HuH-7 (cell line): ENCODE data around the gene PIK3R1.
A peak's percentile ranks its signal among the peaks of the same experiment; 100 is the strongest.
"Not testable (repeated sequence)": the region's sequence is repeated elsewhere in the genome, so short reads cannot be mapped to it uniquely, and the experiment has no call there.

Source experiments
- DNase-seq: peaks from one replicate; pipeline ENCODE4 v3.0.0; 2011; ENCODE audit warnings: low spot score

The PIK3R1 gene

DNA sequence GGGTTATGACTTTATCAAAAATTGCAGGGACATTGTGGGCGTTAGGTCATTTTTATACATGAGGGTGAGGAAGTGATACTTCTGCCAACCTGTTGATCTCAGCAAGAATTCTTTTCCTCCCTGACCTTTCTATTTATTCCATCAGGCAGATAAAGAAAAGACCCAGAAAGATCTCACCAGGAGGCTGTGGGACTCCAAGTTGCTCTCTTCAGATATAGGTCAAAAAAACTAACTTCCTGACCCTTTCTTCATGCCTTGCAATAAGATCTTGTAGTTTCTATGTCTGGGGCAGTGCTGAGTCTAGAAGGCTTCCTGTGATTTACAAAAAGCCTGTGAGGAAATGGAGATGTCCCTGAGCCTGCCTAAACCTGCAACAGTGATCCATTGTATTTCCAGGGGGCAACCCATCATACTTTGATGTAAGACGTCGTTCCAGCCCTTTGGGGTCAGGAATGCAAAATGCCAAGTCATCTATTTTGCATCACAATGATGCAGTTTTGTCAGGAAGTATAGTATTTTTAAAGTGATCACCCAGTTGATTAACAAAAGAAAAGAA lies 22.0 kb upstream of the PIK3R1 start:
- DNase-seq = no peak

DNA sequence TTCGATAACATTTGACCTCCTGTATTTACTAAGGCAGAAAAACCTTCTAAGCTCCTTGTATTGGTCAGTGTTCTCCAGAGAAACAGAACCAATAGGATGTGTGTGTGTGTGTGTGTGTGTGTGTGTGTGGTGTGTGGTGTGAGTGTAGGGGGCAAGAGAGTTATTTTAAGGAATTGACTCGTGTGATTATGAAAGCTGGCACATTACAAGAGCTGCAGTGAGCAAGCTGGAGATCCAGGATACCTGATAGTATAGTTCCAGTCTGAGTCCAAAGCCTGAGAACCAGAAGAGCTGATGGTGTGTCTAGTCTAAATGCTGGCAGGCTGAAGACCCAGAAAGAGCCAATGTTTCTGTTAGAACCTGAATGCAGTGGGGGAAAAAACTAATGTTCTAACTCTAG lies 21.2 kb upstream of the PIK3R1 start:
- no peak for DNase-seq

- no peak for DNase-seq
These were observed 20.4 kb upstream of the PIK3R1 start for GRCh38 chr5:68195137-68195536.

DNA sequence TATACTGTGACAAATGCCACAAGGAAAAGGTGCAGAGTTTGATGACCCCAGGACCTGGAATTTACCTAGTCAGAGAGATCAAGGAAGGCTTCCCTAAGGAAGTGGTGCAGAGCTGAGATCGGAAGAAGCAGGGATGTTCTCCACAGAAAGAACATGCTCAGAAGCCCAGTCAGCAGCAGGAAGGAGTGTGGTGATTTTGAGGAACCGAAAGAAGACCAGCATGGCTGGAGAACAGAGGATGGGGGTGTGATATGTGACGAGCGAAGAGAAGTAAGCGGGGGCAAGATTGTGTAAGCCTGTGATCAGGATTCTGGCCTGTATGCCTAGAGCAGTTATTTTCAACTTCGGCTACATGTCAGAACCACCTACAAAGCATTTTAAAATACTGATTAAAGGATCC lies 18.7 kb upstream of the PIK3R1 start:
- DNase-seq = no peak

DNA sequence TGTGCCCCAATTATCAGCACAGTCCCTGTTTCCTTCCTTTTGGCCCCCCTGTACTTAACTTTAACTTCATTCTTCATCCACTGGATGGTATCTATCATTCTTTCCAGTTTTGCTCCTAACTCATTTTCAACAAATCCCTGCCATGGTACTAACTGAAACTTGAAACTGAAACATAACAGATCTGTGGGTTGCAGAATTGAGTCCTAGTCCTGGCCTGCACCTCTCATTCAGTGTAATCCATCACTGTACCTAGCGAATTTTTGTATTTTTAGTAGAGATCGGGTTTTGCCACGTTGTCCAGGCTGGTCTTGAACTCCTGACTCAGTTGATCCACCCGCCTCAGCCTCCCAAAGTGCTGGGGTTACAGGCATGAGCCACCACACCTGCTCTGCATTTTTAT lies 15.3 kb upstream of the PIK3R1 start:
- no peak for DNase-seq

- not testable (repeated sequence) for DNase-seq
These were observed 4.9 kb upstream of the PIK3R1 start for GRCh38 chr5:68210654-68211053.

DNA sequence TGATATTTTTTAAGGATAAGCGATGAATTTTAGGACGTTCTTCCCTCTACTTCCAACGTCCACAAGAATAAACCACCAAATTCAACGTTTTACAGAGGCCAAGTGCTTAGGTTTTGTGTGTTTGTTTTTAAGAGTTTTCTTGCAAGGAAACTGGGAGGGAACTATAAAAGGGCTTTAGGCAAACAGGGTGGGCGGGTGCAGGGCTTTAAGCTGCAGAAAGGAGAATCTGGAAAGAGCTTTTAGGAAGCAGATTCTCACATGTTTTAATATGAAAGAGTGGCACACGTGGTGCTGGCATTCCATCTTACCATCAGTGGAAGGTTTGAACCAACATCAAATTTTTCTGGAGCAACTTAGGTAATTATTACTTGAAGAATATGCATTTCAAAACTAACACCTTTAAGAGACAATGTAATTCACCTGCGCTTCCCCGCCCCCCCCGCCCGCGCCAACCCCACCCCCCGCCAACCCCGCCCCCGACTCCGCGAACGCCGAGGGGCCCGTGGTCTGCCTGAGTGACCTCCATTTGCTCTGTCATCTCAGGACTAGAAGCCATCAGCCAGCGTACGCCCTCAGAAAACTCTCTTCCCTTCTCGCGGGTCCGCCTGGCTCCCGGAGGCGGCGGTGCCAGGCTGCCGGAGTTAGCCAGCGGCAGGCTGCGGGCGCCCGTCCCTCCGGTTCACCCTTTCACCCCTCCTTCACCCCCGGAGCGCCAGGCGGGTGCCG lies 911 bp upstream of the PIK3R1 start:
- DNase-seq = no peak

- peak; percentile 42 for DNase-seq
These were observed 315 bp downstream of the PIK3R1 start for GRCh38 chr5:68215898-68216244.

DNA sequence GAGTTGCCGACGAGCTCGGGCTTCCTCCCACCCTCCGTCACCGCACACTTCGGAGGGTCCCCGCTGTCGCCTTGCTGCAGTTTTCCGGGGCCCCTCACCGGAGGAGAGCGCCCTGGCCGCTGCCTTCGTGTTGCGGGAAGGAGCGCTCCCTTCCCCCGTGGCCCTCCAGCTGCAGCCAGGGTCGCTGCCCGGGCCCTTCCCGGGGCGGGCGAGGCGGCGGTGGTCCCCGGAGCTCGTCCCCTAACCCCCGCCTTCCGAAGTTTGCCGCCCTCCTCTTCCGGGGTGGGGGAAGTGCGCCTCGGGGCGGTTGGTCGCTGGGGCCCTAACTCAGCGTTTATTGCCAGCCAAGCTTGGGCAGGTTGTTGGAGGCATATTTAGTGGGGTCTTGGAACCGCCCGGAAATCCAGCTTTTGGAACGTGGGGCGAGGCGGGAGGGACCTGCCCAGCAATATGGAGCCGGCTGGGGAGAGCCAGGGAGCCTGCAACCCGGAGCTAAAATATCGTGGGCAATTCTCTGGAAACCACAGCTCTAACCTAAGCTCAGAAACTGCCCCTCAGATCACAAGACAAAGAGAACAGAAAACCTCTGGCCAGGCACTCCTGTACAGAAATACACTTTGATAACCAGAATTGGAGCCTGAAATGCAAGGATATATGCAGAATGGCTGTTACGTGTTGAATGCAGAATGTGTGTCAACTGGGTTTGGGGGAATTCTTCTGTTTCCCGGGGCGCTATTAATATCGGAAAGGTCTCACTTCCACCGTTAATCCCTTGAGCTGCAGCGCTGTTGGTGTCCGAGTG lies 890 bp downstream of the PIK3R1 start:
- DNase-seq = peak; percentile 66

GRCh38 chr5:68217047-68217355 lies 1.4 kb downstream of the PIK3R1 start:
- DNase-seq = no peak

GRCh38 chr5:68217528-68217927 lies 2.0 kb downstream of the PIK3R1 start:
- no peak for DNase-seq

GRCh38 chr5:68219161-68219816 lies 3.7 kb downstream of the PIK3R1 start:
- no peak for DNase-seq

DNA sequence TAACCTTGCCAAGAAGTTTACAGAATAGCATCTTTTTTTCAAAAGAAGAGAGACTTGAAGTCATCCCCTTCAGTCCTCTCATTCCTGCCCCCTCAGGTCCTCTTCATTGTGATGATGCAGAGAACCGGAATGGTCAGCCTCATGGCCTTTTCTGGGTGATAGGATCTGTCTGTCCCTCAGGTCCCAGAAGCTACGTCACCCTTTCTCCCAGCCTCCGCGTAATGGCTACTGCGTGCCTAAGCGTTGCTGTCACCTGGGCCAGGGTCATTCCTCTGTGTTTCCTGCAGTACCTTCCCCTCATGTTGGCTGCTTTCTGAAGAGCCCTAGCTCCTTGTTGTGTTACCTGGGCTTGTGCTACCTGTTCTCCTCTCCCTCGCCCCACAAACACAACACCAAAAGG lies 4.7 kb downstream of the PIK3R1 start:
- no peak for DNase-seq

DNA sequence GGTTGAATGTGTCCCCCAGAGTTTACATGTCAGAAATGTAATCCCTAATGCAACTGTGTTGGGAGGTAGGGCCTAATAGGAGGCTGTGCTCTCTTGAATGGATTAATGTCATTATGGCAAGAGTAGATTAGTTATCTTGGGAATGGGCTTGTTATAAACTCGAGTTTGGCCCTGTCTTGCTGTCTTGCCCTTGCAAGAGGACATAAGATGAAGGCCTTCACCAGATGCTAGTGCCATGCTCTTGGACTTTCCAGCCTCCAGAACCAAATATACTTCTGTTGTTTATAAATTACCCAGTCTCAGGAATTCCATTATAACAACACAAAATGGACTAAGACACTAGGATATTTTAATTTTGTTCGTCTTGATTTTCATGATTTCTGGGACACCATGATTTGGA lies 5.4 kb downstream of the PIK3R1 start:
- no peak for DNase-seq

- DNase-seq = no peak
These were observed 5.9 kb downstream of the PIK3R1 start for GRCh38 chr5:68221488-68221887.

DNA sequence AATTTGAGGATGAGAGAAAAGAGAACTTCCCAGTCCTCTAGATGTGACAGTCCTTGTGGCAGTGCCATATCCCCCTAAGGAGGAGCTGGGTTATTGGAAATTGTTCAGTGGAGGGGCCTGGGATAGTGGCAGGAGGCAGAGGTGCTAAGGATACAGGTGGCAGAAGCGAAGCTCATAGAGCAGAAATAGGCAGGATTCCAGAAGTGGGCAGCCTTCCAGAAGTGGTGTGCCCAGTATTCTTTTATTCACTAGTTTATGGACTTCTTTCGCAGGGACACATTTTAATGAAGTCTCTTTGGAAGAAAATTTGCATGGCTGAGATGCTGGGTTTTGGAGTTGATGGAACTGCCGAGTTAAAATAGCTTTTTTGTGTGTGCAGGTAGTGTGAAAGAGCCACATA lies 6.8 kb downstream of the PIK3R1 start:
- no peak for DNase-seq

- DNase-seq = no peak
These were observed 7.3 kb downstream of the PIK3R1 start for GRCh38 chr5:68222824-68223354.

- DNase-seq = no peak
These were observed 8.3 kb downstream of the PIK3R1 start for GRCh38 chr5:68223904-68224303.

DNA sequence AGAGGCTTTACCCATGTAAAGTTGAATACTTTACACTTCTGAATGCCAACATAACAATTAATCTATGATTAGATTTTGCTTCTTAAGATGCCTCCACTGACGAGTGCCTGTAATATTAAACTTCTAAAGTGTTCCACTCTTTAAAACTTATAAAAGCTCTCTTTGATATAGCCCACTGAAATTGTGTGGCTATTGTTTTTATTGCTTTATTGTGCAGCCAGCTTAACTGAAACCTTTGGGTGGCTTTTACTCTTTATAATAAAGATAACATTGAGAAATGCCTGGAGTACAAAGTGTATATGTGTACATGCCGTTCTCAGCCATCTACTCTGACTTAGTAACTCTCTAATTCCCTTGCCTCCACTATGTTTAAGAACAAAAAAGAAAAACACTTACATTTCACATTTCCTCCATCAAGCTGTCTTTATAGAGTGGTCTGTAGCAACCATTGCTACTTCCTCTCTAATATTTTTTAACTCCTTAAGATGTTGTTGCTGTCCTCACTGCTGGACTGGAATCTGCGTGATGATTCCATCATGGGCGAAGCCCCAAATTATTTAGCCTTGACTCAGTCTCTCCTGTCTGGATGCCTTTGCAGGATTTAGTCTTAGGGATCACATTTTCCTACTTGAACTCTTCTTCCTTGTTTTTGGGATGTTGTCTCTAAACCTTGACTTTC lies 9.1 kb downstream of the PIK3R1 start:
- no peak for DNase-seq

DNA sequence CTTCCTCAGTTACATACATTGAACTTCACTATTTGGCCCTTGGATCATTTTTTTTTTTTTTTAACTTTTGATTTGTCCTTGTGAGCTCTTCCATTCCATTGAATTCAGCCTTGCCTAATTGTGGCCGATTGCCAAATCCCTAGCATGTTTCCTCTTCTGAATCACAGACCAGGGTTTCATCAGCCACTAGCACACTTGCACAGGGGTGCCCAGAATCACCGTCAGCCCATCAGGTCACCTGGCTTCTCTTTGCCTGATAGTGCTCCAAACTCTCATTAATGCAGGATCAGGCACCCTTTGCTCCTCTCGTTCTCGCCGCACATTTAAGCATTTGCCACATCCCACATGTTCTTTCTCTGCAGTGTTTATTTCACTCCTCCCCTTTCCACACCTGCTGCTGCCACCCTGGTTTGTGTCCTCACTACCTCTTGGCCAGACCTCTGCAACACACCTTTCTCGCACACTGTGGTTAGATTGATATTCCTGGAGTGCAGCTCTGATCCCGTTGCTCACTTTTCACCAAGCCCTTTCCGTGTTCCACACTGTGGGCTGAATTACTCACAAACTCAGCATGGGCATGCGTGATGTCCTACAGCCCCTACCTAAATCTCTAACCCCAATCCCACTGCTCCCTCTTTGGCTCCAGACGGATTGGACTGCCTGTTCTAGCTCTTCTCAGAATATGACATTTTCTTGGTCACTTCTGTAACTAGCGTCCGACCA lies 9.8 kb downstream of the PIK3R1 start:
- DNase-seq = no peak

DNA sequence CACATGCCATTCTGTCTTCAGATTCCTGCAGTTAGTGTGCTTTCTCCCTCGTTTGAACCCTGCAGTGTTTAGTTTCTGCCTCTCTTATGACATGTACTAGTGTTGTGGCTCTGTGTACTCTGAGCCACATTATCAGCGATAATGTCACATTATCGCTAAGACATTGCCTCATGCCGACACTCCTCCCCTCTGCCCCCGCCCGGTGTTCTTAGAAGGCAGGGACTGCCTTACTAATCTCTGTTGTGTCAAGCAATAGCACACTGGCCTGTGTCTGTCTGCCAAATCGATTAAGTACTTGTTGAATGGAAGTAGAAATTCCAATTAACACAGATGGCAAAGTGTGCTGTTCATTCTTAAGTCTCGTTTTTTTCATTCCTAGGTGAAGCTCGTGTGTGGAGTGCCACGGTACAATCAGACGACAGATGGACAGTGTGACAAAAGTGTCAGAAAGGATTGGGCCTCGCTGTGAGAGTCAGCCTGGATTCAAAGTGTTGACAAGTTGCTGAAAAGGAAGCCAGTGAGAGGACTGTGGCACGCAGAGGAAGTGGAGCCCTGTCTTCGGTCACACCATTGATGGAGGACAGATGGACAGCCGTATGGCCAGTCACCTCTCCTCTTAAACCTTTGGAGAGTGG lies 10.5 kb downstream of the PIK3R1 start:
- peak; percentile 32 for DNase-seq
